Amygdala (tissue), 56 donors: Measurements from ENCODE around the gene BTG2.

ENCODE experiments used
- DNase-seq, 56 donors: peaks; one replicate each; lab custom pipeline; 2025; lab: John Stamatoyannopoulos, UW

Gene BTG2

DNA sequence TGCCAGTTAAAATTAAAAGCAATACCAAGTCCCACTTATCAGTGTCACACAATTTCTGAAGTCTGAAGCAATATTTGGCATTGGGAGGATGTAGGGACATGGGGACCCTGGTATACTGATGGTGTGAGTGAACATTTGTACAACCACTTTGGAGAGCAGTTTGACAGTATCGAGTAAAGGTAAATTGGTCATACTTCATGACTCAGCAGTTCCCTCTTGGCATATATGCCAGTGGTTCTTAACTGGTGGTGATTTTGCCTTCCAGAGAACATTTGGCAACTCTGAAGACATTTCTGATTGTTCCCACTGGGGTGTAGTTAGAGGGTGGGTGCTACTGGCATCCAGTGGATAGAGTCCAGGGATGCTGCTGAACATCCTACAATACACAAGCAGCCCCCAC lies 25.9 kb downstream of the BTG2 start:
- no peak for DNase-seq

DNA sequence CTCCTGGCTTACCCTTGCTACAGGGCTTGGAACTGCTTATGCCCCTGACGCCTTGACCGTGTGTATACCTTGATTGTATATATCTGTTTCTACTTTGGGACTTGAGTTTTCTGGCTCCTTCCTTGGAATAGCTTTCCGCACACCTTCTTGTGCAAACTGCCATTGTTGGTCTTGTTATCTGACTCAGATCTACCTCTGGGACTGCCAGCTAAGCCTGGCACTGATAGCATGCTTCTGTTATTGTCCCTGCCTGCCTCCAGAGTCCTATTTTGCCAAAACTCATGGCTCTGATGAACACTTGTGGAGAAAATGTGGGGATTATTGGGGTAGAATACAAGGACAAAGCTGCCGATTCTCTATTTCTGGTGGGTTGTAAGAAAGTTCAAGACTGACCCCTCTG lies 30.2 kb downstream of the BTG2 start:
- no peak for DNase-seq

DNA sequence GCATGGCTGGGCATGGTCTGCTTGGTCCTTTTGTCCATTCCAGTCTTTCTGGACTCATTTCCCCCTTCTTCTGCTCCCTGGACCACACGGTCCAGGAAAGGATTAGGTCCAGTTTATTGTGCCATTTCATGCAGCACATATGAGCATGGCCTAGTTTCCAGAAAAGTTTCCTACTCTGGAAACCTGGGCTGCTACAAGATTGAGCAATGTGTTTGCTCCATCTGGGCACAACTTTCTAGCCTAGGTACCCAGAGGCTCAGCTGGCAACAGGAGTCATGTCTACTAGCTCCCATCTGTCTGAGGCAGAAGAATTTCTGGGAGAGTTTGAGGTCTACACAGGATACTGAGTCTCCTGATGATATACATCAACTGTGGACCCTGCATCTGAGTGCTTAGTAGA lies 30.8 kb downstream of the BTG2 start:
- no peak for DNase-seq

DNA sequence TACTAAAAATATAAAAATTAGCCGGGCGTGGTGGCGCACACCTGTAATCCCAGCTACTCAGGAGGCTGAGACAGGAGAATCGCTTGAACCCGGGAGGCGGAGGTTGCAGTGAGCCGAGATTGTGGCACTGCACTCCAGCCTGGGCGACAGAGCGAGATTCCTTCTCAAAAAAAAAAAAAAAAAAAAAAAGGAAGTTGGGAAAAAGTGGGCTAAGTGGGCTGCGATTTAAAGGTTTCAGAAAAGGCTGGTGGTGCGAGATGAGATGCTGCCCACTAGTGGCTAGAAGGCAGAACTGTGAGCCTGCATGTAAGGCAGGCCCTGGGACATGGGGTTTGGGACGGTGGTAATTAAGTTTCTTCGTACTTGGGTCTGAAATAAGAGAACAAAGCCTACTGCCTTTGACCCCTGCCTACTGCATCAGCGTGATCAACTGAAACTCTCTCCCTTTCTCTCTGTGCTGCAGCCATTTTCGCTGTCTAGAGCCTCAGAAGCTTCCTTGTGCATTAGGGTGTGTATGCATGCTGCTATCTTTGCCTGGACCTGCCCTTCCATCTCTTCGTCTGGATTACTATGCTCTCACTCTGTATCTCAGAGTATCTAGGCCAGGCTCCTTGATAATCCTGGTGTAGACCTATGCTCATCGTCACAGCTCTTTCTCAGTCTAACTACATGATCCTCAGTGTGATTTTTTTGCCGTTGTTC lies 33.2 kb downstream of the BTG2 start:
- DNase-seq, result peak in 35 of 56 donors; percentile 14 to 80 (median 39)

DNA sequence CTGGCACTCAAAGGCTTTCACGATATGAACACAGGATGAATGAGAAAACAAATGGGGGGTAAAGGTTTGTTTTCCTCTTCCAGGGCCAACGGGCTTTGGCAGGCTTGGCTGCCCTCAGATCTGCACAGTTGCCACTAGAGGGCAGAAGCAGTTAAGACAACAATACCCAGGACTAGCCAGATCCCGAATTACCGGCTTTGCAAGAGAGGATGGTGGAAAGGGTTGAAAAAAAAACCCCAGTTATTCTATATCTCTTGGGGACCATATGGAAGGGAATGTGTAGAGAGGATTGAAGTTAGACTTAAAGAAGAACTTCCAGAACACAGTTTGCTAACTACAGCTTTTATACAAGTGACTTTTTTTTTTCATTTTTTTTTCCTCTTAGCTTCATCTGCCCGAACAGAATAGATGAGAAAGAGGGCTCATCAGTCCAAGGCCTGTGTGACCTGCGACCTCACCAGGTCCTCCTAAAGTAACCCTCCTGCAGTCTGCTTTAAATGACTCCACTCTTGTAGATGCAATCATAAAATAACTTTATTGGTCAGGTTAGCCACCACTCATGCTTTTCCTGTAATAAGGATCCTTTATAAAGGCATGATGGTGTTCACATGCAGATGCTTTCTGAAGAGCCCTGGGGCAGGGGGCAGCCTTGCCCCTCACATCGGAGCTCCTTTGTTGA lies 34.9 kb downstream of the BTG2 start:
- DNase-seq, result peak in 48 of 56 donors; percentile 10 to 84 (median 50)

DNA sequence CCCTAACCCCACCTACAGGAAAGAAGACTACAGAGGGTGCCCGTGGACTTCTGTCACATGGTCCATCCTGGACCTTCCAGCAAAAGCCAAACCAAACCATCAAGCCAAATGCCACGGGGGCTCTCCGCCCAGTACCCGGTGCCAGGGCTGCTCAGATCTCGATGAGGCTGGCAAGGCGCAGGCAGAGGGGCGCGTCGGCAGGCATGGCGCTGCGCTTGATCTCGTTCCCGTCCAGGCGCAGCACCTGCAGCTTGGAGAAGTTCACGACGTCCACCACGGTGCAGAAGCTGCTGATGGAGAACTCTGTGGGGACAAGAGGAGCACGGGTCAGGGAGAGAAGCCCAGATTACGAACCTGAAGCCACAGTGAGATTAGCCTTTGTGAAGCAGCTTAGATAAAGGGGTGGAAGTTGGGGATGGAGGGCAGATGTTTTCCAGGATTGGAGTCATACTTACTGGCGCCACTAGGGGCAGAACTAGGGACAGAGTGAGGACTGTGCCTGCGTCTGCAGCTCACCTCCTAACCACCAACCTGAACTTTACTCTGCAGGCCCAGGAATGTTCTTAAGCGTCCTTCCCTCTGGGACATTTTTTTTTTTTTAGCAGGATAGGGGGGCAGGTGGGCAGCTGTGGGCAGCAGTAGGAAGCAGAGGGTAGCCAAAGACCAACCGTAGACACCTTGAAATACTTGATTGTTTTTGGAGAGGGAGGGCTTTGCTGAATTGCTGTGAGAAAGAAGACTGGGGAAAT lies 37.0 kb downstream of the BTG2 start:
- peak in 8 of 56 donors; percentile 10 to 64 (median 22) for DNase-seq

DNA sequence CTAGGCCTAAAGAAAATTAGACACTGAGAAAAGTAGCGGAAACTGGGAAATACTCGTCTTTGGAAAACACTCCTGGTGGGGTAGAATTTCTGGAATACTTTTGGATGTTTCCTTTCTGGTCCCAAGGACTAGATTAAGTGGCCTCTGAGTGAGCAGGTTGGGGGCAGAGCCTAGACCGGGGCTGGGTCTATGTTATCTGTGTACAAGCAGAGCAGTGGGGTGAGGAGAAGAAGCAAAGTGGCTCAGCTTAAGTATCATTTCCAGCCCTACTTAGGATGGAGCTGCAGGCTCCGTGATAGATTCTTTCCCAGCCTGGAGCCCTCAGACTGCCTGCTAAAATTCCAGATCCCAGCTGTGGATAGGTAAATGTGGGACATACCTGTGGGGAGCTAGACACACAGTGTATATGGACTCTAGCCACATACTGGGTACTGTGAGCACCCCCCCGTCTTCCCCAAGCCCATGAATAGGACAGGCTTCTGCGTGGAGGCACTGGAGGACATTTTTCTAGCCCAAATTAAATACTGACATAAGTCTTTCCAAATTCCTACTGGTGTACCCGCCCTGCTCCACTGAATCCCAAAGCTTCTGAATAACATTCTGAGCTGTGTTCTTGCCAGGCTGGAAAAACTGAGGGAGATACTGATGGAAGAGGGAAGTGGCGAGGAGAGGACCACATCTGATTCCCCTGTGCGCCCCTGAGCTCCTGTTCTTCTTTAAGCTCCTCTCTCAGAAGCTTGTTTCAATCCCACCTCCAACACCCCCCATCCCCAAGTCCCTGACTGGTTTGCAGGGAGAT lies 38.8 kb downstream of the BTG2 start:
- no peak for DNase-seq

DNA sequence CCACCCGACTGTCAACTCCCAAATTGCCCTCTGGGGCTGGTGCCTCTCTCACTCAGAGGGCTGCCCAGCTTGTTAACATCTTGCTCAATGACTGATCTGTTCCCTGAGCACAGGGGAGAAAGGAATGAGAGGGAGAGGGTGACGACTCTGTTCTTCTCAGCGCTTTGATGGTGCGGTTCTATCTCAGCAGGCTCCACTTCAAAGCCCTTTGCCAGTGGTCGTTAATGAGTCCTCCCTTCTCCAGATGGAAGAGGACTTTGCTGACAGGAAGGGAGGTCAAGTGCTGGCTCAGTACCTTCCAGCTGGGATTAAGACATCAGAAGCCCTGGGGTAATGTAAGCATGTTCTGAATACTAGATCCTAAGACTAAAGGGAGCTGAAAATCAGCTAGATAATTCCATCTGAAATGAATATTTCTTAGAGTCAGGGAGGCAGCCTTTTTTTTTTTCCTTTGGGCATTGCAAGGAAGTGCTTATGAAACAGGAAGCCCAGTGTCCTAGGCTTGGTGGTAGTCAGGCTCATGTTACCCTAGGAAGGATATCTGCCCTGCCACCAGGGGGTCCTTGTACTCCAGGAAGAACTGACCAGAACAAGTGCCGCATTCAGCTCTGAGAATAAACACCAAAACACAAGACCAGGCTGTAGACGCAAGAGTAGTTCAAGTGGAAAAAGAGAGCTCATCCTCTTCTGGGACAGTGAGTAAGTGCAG lies 40.9 kb downstream of the BTG2 start:
- DNase-seq, result no peak

DNA sequence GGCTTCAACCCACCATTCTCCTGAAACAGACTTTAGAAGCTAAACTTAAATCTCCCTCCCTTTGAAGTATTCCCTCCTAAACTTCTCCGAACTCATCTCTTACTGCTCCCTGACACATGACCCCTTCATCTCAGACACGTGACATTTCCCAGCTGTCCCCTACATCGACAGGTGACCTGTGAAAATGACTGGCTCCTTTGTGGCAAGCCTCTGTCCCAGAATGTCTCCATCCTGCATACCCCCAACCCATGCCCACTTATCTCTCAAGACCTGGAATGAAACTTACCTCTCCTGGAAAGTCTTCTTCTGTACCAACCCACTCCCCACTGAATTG lies 41.4 kb downstream of the BTG2 start:
- no peak for DNase-seq

DNA sequence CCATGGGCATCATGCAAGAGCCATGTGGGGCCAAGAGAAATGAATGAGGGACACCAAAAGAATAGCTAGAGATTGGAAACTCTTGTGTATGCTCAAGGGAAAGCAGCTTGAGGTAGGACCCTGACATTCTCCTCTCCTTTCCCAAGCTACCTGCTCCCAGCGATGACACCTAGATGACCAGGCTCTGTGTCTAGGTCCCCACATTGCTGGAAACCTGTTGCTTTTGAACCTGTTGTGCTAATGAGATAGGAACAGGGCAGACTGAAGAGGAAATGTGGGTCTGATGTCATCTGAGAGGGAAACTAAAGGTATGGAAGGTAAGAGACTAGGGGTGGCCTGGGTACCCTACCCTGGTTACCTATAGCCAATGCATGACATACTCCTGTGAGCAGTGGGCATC lies 43.8 kb downstream of the BTG2 start:
- DNase-seq, result no peak

DNA sequence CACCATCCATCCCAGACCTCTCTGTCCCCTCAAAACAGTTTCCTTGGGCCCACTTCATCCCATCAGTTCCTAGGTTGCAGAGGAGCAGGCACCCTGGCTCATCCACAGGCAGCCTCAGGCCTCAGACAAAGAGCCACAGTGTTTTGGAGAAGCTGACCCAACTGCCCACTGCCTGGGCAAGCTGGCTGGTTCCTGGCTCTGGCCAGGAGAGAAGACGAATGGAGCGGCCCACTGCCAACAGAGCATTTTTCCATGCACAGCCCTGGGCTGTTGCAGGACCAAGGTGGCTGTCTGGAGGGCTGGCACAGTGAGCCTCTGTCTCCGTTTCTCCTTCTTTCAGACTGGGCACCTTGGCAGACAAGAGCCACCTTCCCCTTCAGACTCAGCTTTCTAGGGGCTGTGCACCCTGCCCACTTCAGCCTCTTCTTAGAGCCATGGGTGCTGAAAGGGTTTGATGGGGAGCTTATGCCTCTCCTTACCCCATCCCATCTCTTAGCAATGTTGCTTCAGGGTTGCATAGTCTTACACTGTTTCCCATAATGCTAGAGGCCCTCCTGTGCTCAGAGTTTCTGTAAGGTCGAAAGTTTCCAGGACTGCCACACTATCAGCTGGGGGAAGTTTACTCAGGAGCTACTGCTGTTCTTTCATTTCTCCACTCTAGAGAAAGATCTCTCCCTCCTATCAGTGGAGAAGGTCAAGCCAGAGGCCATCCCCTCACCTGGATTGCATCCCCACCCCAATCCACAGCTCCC lies 44.6 kb downstream of the BTG2 start:
- DNase-seq, result peak in 34 of 56 donors; percentile 9 to 77 (median 48)

DNA sequence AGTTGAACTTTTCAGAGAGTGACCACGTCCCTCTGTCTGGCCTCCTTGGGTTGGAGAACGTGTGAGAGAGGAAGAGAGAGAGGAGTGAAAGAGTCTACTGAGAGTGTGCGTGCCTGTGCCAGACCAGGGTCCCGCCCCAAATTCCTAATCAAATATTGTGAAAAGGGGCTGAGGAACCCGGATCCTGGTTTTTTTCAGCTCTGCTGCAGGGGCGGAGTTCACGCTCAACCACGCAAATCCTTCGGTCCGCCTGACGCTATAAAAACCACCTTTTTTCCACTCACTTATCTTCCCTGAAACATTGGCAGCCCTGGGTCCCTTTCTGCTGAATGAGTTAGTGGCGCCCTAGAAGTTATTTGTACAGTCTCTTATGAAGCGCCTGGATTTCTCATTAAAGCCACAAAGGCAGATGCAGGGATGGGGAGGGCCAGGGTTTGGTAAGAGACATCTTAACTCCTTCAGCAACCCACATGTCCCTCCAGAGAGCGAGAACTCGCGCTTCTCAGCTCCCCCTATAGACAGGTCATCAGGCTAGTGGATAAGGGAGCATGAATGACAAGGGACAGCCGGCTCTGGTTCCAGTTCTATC lies 45.8 kb downstream of the BTG2 start, which contains the start of gene FMOD:
Gene FMOD (minus strand): TSS at position 86 of the 589 bp plus-strand sequence. CDS start 2,852 bp downstream, outside the sequence.
- DNase-seq, result no peak

DNA sequence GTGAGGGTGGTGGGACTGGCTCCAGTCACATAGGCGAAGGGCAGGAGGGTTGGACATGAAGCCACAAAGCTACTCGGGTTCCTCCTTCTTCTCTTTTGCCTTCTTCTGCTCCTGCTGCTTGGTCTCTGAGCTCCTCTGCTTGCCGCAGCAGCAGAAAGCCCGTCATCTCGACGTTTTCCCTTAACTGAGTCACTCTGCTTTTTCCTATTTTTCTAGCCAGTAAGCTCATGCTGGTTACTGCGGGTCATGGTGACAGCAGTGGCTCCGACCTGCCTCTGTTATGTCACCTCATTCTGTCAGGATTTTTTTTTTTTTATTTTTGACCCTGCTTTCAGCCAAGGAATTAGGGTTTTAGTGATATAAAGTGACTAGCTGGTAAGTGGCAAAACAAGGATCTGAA lies 48.2 kb downstream of the BTG2 start:
- DNase-seq, result no peak

DNA sequence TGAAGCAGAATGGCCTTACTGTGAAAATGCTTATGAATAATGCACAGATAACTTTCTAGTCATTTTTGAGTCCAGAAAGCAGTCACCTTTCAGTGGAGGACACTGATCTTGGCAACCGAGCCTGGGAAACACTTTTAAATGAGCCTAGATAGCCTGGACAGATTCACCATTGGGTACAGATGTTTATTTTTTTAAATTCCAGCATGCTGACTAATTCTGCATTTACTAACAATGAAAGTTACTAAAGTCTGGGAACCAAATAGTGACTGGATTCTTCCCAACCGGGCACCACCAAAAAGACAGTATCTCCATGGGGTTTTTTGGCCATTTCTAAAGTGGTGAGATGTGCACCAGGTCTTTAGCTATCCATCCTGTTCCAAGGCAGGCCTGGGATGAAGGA lies 48.9 kb downstream of the BTG2 start:
- no peak for DNase-seq

DNA sequence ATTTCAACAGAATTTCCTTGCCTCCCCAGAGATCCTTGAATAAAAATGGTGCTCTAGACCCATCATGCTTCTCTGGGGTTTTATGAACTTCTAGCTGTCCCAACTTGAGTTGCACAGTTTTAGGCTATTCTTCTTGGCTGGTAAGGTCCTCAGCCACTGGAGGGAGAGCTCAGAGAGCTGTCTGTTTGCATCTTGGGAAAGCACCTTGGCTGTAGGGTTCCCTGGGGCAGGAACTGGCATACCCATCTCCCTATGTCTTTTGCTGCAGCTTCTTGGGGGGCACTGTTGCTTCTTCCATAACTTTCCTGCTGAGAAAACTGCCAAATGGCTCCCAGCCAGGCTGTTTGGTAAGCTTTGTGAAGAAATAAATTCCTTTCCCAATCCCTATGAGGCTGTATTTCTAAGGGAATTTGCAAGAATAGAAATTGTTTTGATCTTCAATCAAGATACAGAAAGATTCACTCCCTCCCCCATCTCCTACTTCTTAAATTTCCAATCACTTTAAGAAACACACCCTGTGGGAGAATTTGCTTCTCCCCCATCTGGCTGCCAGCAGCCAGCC lies 53.8 kb downstream of the BTG2 start:
- peak in 1 of 56 donors; percentile 28 for DNase-seq
